MCF 10A (cell line): Measurements from ENCODE around the gene MAP2K5. TPM values are rescaled to one million over a fixed set of nuclear protein-coding genes. Genes with fewer than 3 reads are reported as not detected.
A peak's percentile ranks its signal among the peaks of the same experiment; 100 is the strongest.

Source experiments
- BruUV-seq: library from RNA; stranded (reverse); fragments of 400-500 nt; replicated peaks from 2 replicates; lab custom pipeline; 2021; lab: Mats Ljungman, UMichigan
- CTCF ChIA-PET: fragments of 300-600 bp; sonication (Branson Sonifier 250); formaldehyde crosslinking; extraction: SDS; loops from one replicate; lab custom pipeline; 2021; ENCODE audit warnings: antibody characterized with exemption, inconsistent platforms; lab: Yijun Ruan, JAX
- POLR2A ChIA-PET: fragments of 300-600, 350-650 bp; sonication (Branson Sonifier 250); formaldehyde crosslinking; extraction: SDS; loops from one replicate; lab custom pipeline; 2020; ENCODE audit warnings: antibody characterized with exemption, inconsistent platforms; lab: Yijun Ruan, JAX
- DNase-seq: peaks from one replicate; pipeline ENCODE4 v3.0.0-alpha.2; 2018; ENCODE audit not compliant: unreplicated experiment
- H3K27ac Mint-ChIP-seq: one replicate; pipeline ENCODE4 v1.8.0; 2022; ENCODE audit warnings: mild to moderate bottlenecking, low read depth, mixed read lengths; ENCODE audit not compliant: unreplicated experiment
- H3K27me3 Mint-ChIP-seq: one replicate; pipeline ENCODE4 v1.8.0; 2022; ENCODE audit warnings: mixed read lengths; ENCODE audit not compliant: insufficient read depth, unreplicated experiment
- H3K36me3 Mint-ChIP-seq: one replicate; pipeline ENCODE4 v1.8.0; 2022; ENCODE audit warnings: mild to moderate bottlenecking, moderate library complexity, mixed read lengths; ENCODE audit not compliant: insufficient read depth, unreplicated experiment
- H3K4me1 Mint-ChIP-seq: one replicate; pipeline ENCODE4 v1.8.0; 2022; ENCODE audit warnings: mixed read lengths; ENCODE audit not compliant: insufficient read depth, unreplicated experiment
- H3K4me3 Mint-ChIP-seq: one replicate; pipeline ENCODE4 v1.8.0; 2022; ENCODE audit warnings: mild to moderate bottlenecking, moderate library complexity, mixed read lengths; ENCODE audit not compliant: unreplicated experiment
- H3K9me3 Mint-ChIP-seq: one replicate; pipeline ENCODE4 v1.8.0; 2022; ENCODE audit warnings: mixed read lengths; ENCODE audit not compliant: unreplicated experiment
- CTCF ChIP-seq: fragments of 200-600 bp; IDR thresholded peaks from one replicate; pipeline ENCODE4 v1.8.0; 2022; ENCODE audit warnings: antibody characterized with exemption, mild to moderate bottlenecking; ENCODE audit not compliant: unreplicated experiment
- intact Hi-C: fragments of 100-400 bp; cut with micrococcal nuclease; formaldehyde crosslinking; loops from 2 replicates; pipeline ENCODE4 v1.14.1; 2022
- total RNA-seq: library from RNA; stranded (reverse); gene quantifications from 2 replicates; pipeline ENCODE4 v1.2.3, GENCODE V29; 2022

The MAP2K5 gene
- total RNA-seq, 1 experiment from 2014 or later, result 24.4 TPM

- H3K9me3 Mint-ChIP-seq, result no peaks in the 10 kb centered on the region
Observed at GRCh38 chr15:67723294-67724024, 181.0 kb downstream of the MAP2K5 start.

GRCh38 chr15:67724691-67725375 lies 182.3 kb downstream of the MAP2K5 start:
- intact Hi-C loops, result no loop called here
- ChIA-PET CTCF (no interaction called here), POLR2A (interaction anchor here (1.1 kb wide), 1 partner anchor 8 kb away, joined by 3 read pairs; no protein-coding TSS in a partner anchor)

More at GRCh38 chr15:67723294-67724024, 181.0 kb downstream of the MAP2K5 start:
- H3K4me1 Mint-ChIP-seq, result no peaks in the 10 kb centered on the region
- ChIA-PET POLR2A (interaction anchor here (0.6 kb wide), 1 partner anchor 52 kb away, joined by 3 read pairs; no protein-coding TSS in a partner anchor), CTCF (no interaction called here)
- no peak for DNase-seq
- H3K27ac Mint-ChIP-seq, result no peak overlapping the region
- no peak for TF ChIP-seq CTCF
- no peak overlapping the region for H3K4me3 Mint-ChIP-seq
- intact Hi-C loops, result no loop called here
- H3K36me3 Mint-ChIP-seq, result no peaks in the 10 kb centered on the region
- no peaks in the 10 kb centered on the region for H3K27me3 Mint-ChIP-seq
- BruUV-seq, result no TSS peak

GRCh38 chr15:67730135-67730534 lies 187.6 kb downstream of the MAP2K5 start:
- BruUV-seq, result no TSS peak
- Mint-ChIP-seq H3K4me3 (no peak overlapping the region), H3K27me3 (no peaks in the 10 kb centered on the region), H3K9me3 (no peaks in the 10 kb centered on the region), H3K27ac (no peak overlapping the region), H3K4me1 (peaks cover 14% of the 10 kb centered on the region), H3K36me3 (no peaks in the 10 kb centered on the region)
- intact Hi-C loops, result no loop called here
- ChIA-PET CTCF (no interaction called here), POLR2A (no interaction called here)
- DNase-seq, result no peak
- no peak for TF ChIP-seq CTCF

More at GRCh38 chr15:67724691-67725375, 182.3 kb downstream of the MAP2K5 start:
- DNase-seq, result no peak
- H3K4me3 Mint-ChIP-seq, result no peak overlapping the region
- no peak for TF ChIP-seq CTCF
- no peak overlapping the region for H3K27ac Mint-ChIP-seq
- no peaks in the 10 kb centered on the region for H3K4me1 Mint-ChIP-seq
- BruUV-seq, result no TSS peak
- no peaks in the 10 kb centered on the region for H3K9me3 Mint-ChIP-seq
- no peaks in the 10 kb centered on the region for H3K36me3 Mint-ChIP-seq
- no peaks in the 10 kb centered on the region for H3K27me3 Mint-ChIP-seq

GRCh38 chr15:67731112-67731721 lies 188.7 kb downstream of the MAP2K5 start:
- DNase-seq, result peak; percentile 91
- Mint-ChIP-seq H3K4me3 (no peak overlapping the region), H3K9me3 (no peaks in the 10 kb centered on the region), H3K27ac (peak overlapping the region; percentile 47), H3K36me3 (no peaks in the 10 kb centered on the region), H3K27me3 (no peaks in the 10 kb centered on the region), H3K4me1 (peaks cover 14% of the 10 kb centered on the region)
- CTCF ChIA-PET, result no interaction called here
- BruUV-seq, result no TSS peak
- POLR2A ChIA-PET, result no interaction called here
- TF ChIP-seq CTCF, result no peak
- intact Hi-C loops, result no loop called here
